Ishikawa (cell line): ENCODE measurements around the gene VGF.

Source experiments
- CEBPB ChIP-seq: IDR thresholded peaks from 2 replicates; pipeline ENCODE4 v1.6.1; 2012
- CREB1 ChIP-seq: IDR thresholded peaks from 2 replicates; pipeline ENCODE4 v1.6.1; 2012; ENCODE audit warnings: low read depth
- EGR1 ChIP-seq: IDR thresholded peaks from 2 replicates; pipeline ENCODE4 v1.6.1; 2012
- EP300 ChIP-seq: IDR thresholded peaks from 2 replicates; pipeline ENCODE4 v1.6.1; 2012; ENCODE audit warnings: borderline replicate concordance
- FOXM1 ChIP-seq: IDR thresholded peaks from 2 replicates; pipeline ENCODE4 v1.6.1; 2012; ENCODE audit warnings: low read depth, borderline replicate concordance
- MAX ChIP-seq: IDR thresholded peaks from 2 replicates; pipeline ENCODE4 v1.6.1; 2012
- NFIC ChIP-seq: IDR thresholded peaks from 2 replicates; pipeline ENCODE4 v1.6.1; 2012
- RAD21 ChIP-seq: IDR thresholded peaks from 2 replicates; pipeline ENCODE4 v1.6.1; 2012; ENCODE audit warnings: low read depth
- REST ChIP-seq: IDR thresholded peaks from 2 replicates; pipeline ENCODE4 v1.6.1; 2012; ENCODE audit warnings: low read depth, mild to moderate bottlenecking
- TAF1 ChIP-seq: IDR thresholded peaks from 2 replicates; pipeline ENCODE4 v1.6.1; 2012; ENCODE audit warnings: low read depth, mild to moderate bottlenecking
- TCF12 ChIP-seq: IDR thresholded peaks from 2 replicates; pipeline ENCODE4 v1.6.1; 2012; ENCODE audit warnings: low read depth
- TEAD4 ChIP-seq: IDR thresholded peaks from 2 replicates; pipeline ENCODE4 v1.6.1; 2012
- USF1 ChIP-seq: IDR thresholded peaks from 2 replicates; pipeline ENCODE4 v1.6.1; 2012
- YY1 ChIP-seq: IDR thresholded peaks from 2 replicates; pipeline ENCODE4 v1.6.1; 2012; ENCODE audit warnings: low read depth
- ZBTB7A ChIP-seq: IDR thresholded peaks from 2 replicates; pipeline ENCODE4 v1.6.1; 2012; ENCODE audit warnings: low read depth

The VGF gene

GRCh38 chr7:101160910-101161309 is 4.5 kb downstream of the VGF start:
- TF ChIP-seq NFIC = no peak
- no peak for TF ChIP-seq MAX

GRCh38 chr7:101159696-101160674 is 5.4 kb downstream of the VGF start:
- TF ChIP-seq TCF12 = no peak
- no peak for TF ChIP-seq TEAD4
- no peak for TF ChIP-seq ZBTB7A
- no peak for TF ChIP-seq FOXM1
- no peak for TF ChIP-seq CEBPB
- no peak for TF ChIP-seq YY1
- TF ChIP-seq RAD21 = no peak
- TF ChIP-seq EGR1 = no peak
- TF ChIP-seq CREB1 = no peak
- TF ChIP-seq EP300 = no peak
- no peak for TF ChIP-seq USF1
- no peak for TF ChIP-seq NFIC
- TF ChIP-seq REST = no peak

- TF ChIP-seq NFIC = no peak
- TF ChIP-seq TCF12 = no peak
- no peak for TF ChIP-seq MAX
- TF ChIP-seq REST = no peak
- TF ChIP-seq EGR1 = no peak
- no peak for TF ChIP-seq CEBPB
- no peak for TF ChIP-seq YY1
- TF ChIP-seq FOXM1 = no peak
- no peak for TF ChIP-seq RAD21
- no peak for TF ChIP-seq EP300
- no peak for TF ChIP-seq USF1
- TF ChIP-seq CREB1 = no peak
- no peak for TF ChIP-seq TAF1
- no peak for TF ChIP-seq ZBTB7A
- no peak for TF ChIP-seq TEAD4
These were observed 8.3 kb downstream of the VGF start for GRCh38 chr7:101156866-101157589.

GRCh38 chr7:101156277-101156676 is 9.1 kb downstream of the VGF start:
- TF ChIP-seq CREB1 (no peak), NFIC (no peak), RAD21 (no peak), TEAD4 (no peak), ZBTB7A (no peak), CEBPB (no peak), EGR1 (no peak), YY1 (no peak), FOXM1 (no peak)

GRCh38 chr7:101155303-101155702 is 10.1 kb downstream of the VGF start:
- TF ChIP-seq NFIC (no peak), YY1 (no peak), RAD21 (no peak), EP300 (no peak), FOXM1 (no peak), TAF1 (no peak), CEBPB (no peak), USF1 (no peak), ZBTB7A (no peak), TCF12 (no peak), CREB1 (no peak), EGR1 (no peak), TEAD4 (no peak), REST (no peak), MAX (no peak)
